Endothelial cell (in vitro differentiated cells): ENCODE data around the gene DDX41. TPM values are rescaled to one million over a fixed set of nuclear protein-coding genes. Genes with fewer than 3 reads are reported as not detected.

Experiments
- DNase-seq: peaks from one replicate; pipeline ENCODE4 v3.0.0; 2021; ENCODE audit warnings: low spot score
- H3K27ac Mint-ChIP-seq: one replicate; pipeline ENCODE4 v1.8.0; 2021; ENCODE audit warnings: mixed read lengths, inconsistent platforms; ENCODE audit not compliant: unreplicated experiment
- H3K27me3 Mint-ChIP-seq: one replicate; pipeline ENCODE4 v1.8.0; 2021; ENCODE audit warnings: mild to moderate bottlenecking, moderate library complexity, mixed read lengths, inconsistent platforms; ENCODE audit not compliant: unreplicated experiment
- H3K36me3 Mint-ChIP-seq: one replicate; pipeline ENCODE4 v1.8.0; 2021; ENCODE audit warnings: mild to moderate bottlenecking, low read depth, mixed read lengths, inconsistent platforms; ENCODE audit not compliant: unreplicated experiment
- H3K4me1 Mint-ChIP-seq: one replicate; pipeline ENCODE4 v1.8.0; 2021; ENCODE audit warnings: mild to moderate bottlenecking, mixed read lengths, inconsistent platforms; ENCODE audit not compliant: unreplicated experiment
- H3K4me3 Mint-ChIP-seq: one replicate; pipeline ENCODE4 v1.8.0; 2021; ENCODE audit warnings: mild to moderate bottlenecking, mixed read lengths, inconsistent platforms; ENCODE audit not compliant: unreplicated experiment
- H3K9me3 Mint-ChIP-seq: one replicate; pipeline ENCODE4 v1.8.0; 2021; ENCODE audit warnings: mixed read lengths, inconsistent platforms; ENCODE audit not compliant: unreplicated experiment
- total RNA-seq: library from RNA; stranded (reverse); fragmentation: NEBNext Ultra II Directional; extraction: Animal tissue kit (Norgen Biotek cat#: 25700); gene quantifications from one replicate; pipeline ENCODE4 v1.2.1, GENCODE V29; 2021; ENCODE audit not compliant: unreplicated experiment
- TF ChIP-seq, protein P1 (sequence below): fragments of 200-600 bp; sonication (generic); IDR thresholded peaks from one replicate; pipeline ENCODE4 v1.5.0; 2021; ENCODE audit warnings: antibody characterized with exemption; ENCODE audit not compliant: unreplicated experiment

Gene DDX41
- total RNA-seq, 1 donor from 2014 or later, result 125 TPM

DNA sequence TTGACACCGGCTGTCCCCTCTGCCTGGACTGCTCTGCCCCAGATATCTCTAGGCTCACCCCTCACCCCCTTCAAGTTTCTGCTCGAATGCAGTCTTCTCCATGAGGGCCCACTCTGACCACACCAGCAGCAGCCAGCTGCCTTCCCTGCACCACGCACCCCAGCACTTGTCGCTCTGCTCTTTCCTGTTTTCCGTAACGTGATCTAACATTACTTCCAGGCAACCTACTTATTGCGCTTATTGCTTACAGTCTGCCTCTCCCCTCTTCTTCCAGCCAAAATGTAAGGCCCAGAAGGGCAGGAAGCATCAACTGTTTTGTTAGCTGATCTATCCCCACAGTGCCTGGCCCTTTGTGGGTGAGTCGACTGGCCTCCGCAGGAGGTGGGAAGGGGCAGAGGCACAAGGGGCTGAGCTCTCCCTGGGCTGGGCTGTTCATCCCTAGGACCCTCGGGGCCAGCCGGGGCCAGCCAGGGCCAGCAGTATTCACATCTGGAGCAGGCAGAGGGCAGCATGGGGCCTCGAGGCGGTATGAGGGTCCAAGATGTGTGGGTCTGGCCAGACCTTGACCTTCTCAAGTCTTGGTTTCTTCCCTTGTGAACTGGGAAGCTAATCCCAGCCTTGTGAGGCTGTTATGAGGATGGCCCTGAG is 31.7 kb downstream of the DDX41 start:
- Mint-ChIP-seq H3K9me3 (no peaks in the 10 kb centered on the region), H3K36me3 (peaks cover 31% of the 10 kb centered on the region), H3K27me3 (peaks cover 17% of the 10 kb centered on the region), H3K27ac (peak overlapping the region; percentile 5), H3K4me3 (peak overlapping the region; percentile 64), H3K4me1 (peaks cover 15% of the 10 kb centered on the region)
- DNase-seq, result no peak
- TF ChIP-seq, protein P1, sequence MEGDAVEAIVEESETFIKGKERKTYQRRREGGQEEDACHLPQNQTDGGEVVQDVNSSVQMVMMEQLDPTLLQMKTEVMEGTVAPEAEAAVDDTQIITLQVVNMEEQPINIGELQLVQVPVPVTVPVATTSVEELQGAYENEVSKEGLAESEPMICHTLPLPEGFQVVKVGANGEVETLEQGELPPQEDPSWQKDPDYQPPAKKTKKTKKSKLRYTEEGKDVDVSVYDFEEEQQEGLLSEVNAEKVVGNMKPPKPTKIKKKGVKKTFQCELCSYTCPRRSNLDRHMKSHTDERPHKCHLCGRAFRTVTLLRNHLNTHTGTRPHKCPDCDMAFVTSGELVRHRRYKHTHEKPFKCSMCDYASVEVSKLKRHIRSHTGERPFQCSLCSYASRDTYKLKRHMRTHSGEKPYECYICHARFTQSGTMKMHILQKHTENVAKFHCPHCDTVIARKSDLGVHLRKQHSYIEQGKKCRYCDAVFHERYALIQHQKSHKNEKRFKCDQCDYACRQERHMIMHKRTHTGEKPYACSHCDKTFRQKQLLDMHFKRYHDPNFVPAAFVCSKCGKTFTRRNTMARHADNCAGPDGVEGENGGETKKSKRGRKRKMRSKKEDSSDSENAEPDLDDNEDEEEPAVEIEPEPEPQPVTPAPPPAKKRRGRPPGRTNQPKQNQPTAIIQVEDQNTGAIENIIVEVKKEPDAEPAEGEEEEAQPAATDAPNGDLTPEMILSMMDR, result no peak

DNA sequence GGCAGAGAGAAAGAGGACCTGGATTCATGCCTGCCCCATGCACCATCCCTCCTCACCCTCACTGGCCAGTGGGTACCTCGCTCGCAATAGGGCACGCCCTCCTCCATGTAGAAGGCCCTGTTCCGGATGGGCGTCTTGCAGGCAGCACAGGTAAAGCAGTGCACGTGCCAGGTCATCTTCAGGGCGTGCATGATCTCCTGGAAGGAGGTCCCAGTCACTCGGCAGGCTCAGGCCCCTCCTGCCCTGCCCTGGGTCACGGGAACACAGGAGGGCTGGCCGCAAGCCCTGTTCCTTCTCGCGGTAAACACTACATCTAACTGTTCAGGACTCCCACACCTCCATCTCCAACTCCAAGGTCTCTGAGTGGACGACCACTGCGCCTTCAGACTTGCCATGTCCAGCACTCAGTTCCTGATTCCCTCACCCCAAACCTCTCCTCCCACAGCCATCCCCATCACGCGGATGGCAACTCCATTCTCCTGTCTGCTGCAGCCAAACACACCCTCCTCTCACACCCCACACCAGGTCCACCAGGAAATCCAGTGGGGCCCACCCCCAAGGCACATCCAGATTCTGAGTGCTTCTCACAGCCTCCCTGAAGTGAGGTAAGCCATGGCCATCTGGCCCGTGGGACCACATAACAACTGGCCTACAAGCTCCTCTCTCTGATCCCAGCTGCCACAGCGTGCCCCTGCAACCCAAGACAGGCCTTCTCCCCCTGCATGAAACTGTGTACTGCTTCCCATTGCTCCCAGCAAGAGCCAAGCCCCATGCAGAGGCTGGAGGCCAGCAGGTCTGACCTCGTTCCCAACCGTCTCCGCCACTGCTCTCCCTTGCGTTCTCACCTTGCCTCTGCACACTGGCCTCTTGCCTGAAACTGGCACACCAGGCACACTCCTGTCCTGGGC is 32.5 kb downstream of the DDX41 start:
- Mint-ChIP-seq H3K36me3 (peaks cover 37% of the 10 kb centered on the region), H3K4me1 (peaks cover 21% of the 10 kb centered on the region), H3K9me3 (no peaks in the 10 kb centered on the region), H3K4me3 (peak overlapping the region; percentile 64), H3K27me3 (peaks cover 20% of the 10 kb centered on the region), H3K27ac (peak overlapping the region; percentile 5)
- TF ChIP-seq, protein P1, result no peak
- DNase-seq, result no peak

- H3K9me3 Mint-ChIP-seq, result no peaks in the 10 kb centered on the region
- DNase-seq, result no peak
- H3K36me3 Mint-ChIP-seq, result peaks cover 35% of the 10 kb centered on the region
- H3K4me3 Mint-ChIP-seq, result peak overlapping the region; percentile 76
- TF ChIP-seq, protein P1, result no peak
- peaks cover 23% of the 10 kb centered on the region for H3K27me3 Mint-ChIP-seq
- H3K27ac Mint-ChIP-seq, result no peak overlapping the region
- H3K4me1 Mint-ChIP-seq, result peaks cover 23% of the 10 kb centered on the region
Observed at GRCh38 chr5:177483042-177483441, 33.7 kb downstream of the DDX41 start.

- DNase-seq, result no peak
- H3K36me3 Mint-ChIP-seq, result peaks cover 32% of the 10 kb centered on the region
- peaks cover 27% of the 10 kb centered on the region for H3K27me3 Mint-ChIP-seq
- peak overlapping the region; percentile 61 for H3K27ac Mint-ChIP-seq
- peaks cover 23% of the 10 kb centered on the region for H3K4me1 Mint-ChIP-seq
- TF ChIP-seq, protein P1, result no peak
- no peaks in the 10 kb centered on the region for H3K9me3 Mint-ChIP-seq
- no peak overlapping the region for H3K4me3 Mint-ChIP-seq
Observed at GRCh38 chr5:177482359-177482795, 34.4 kb downstream of the DDX41 start.
